ENCODE measurements around the gene HNF1B. TPM values are rescaled to one million over a fixed set of nuclear protein-coding genes. Genes with fewer than 3 reads are reported as not detected.

Gene HNF1B
- total and polyA plus RNA-seq, 8 donors: 9.6 to 40.6 (median 36.1) TPM

GRCh38 chr17:37661400-37662014 lies 83.4 kb downstream of the HNF1B start:
- no peaks in the 10 kb centered on the region for H3K27me3 ChIP-seq
- no peak for DNase-seq
- H3K4me3 ChIP-seq: no peak overlapping the region
- no peaks in the 10 kb centered on the region for H3K9me3 ChIP-seq
- no peak overlapping the region for H3K27ac ChIP-seq
- TF ChIP-seq, protein P1, sequence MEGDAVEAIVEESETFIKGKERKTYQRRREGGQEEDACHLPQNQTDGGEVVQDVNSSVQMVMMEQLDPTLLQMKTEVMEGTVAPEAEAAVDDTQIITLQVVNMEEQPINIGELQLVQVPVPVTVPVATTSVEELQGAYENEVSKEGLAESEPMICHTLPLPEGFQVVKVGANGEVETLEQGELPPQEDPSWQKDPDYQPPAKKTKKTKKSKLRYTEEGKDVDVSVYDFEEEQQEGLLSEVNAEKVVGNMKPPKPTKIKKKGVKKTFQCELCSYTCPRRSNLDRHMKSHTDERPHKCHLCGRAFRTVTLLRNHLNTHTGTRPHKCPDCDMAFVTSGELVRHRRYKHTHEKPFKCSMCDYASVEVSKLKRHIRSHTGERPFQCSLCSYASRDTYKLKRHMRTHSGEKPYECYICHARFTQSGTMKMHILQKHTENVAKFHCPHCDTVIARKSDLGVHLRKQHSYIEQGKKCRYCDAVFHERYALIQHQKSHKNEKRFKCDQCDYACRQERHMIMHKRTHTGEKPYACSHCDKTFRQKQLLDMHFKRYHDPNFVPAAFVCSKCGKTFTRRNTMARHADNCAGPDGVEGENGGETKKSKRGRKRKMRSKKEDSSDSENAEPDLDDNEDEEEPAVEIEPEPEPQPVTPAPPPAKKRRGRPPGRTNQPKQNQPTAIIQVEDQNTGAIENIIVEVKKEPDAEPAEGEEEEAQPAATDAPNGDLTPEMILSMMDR (IDR thresholded peaks at IDR 0.05): no peak
- H3K36me3 ChIP-seq: no peaks in the 10 kb centered on the region
- intact Hi-C loops (cut with DNase I): no loop called here
- no peak for ATAC-seq
- H3K4me1 ChIP-seq: no peaks in the 10 kb centered on the region

DNA sequence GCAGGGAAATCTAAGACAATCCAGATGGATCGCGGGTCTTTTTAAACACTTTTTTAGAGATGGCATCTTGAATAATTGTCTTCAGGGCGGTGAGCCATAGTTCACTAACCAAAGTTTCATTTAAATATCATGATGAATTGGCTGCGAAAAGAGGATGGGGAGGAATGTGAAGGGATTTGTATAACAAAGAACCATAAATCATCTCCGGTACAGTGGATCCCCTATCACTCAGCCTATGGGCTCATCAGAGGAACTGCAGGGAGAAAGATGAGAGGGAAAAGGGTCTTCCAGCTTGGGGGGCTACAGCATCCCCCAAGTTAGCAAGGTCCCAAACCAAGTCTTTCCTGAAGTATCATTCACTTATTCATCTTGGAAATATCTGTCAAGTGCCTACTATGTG lies 84.9 kb downstream of the HNF1B start:
- Histone ChIP-seq H3K27me3 (no peaks in the 10 kb centered on the region), H3K4me3 (no peak overlapping the region), H3K9me3 (no peaks in the 10 kb centered on the region), H3K4me1 (no peaks in the 10 kb centered on the region), H3K36me3 (no peaks in the 10 kb centered on the region), H3K27ac (no peak overlapping the region)
- no peak for DNase-seq
- intact Hi-C loops (cut with DNase I): no loop called here
- ATAC-seq: no peak
- TF ChIP-seq, protein P1 (IDR thresholded peaks at IDR 0.05): no peak

DNA sequence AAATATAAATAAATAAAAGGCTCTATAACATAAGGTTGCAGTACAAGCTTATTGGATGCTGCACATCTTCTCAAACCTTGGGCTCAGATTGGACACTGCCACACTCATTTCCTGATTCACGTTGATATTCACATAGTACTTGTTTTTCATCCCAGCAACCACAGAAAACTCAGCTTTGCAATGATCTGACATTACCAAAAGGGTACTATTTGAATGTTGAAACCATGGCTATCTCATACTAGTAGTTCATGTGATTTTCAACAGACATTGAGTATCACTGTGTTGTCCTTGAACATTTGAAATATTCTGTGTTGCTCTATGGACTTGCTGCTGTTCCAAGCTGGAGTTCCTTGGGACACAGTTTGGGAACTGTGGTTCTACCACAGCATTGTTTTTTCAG lies 87.7 kb downstream of the HNF1B start:
- intact Hi-C loops (cut with DNase I): no loop called here
- TF ChIP-seq, protein P1 (IDR thresholded peaks at IDR 0.05): no peak
- Histone ChIP-seq H3K36me3 (no peaks in the 10 kb centered on the region), H3K27me3 (no peaks in the 10 kb centered on the region), H3K9me3 (no peaks in the 10 kb centered on the region), H3K4me3 (no peak overlapping the region), H3K27ac (no peak overlapping the region), H3K4me1 (no peaks in the 10 kb centered on the region)
- DNase-seq (no peak), ATAC-seq (no peak)

GRCh38 chr17:37651849-37652248 lies 93.0 kb downstream of the HNF1B start:
- TF ChIP-seq, protein P1 (IDR thresholded peaks at IDR 0.05): no peak
- no peak for ATAC-seq
- intact Hi-C loops (cut with DNase I): no loop called here

GRCh38 chr17:37650419-37651003 lies 94.3 kb downstream of the HNF1B start:
- Histone ChIP-seq H3K4me1 (no peaks in the 10 kb centered on the region), H3K9me3 (no peaks in the 10 kb centered on the region), H3K27ac (no peak overlapping the region), H3K36me3 (no peaks in the 10 kb centered on the region), H3K27me3 (peaks cover 0 to 38% of the 10 kb centered on the region in 2 donors), H3K4me3 (no peak overlapping the region)
- TF ChIP-seq, protein P1 (IDR thresholded peaks at IDR 0.05): no peak
- DNase-seq (peak in 1 of 4 donors; percentile 36), ATAC-seq (peak; percentile 70)
- intact Hi-C loops (cut with DNase I): no loop called here

More at GRCh38 chr17:37651849-37652248, 93.0 kb downstream of the HNF1B start:
- H3K27me3 ChIP-seq: peaks cover 0 to 25% of the 10 kb centered on the region in 2 donors
- H3K36me3 ChIP-seq: no peaks in the 10 kb centered on the region
- no peak overlapping the region for H3K27ac ChIP-seq
- no peaks in the 10 kb centered on the region for H3K9me3 ChIP-seq
- no peak for DNase-seq
- H3K4me1 ChIP-seq: no peaks in the 10 kb centered on the region
- H3K4me3 ChIP-seq: no peak overlapping the region
